GM19452 (cell line): ENCODE results near the gene SLC38A6.

Experiments used
- ATAC-seq: cut with Tn5 transposase; IDR thresholded peaks from one replicate; pipeline ENCODE4 v1.9.1; 2021; ENCODE audit not compliant: unreplicated experiment

Gene SLC38A6

DNA sequence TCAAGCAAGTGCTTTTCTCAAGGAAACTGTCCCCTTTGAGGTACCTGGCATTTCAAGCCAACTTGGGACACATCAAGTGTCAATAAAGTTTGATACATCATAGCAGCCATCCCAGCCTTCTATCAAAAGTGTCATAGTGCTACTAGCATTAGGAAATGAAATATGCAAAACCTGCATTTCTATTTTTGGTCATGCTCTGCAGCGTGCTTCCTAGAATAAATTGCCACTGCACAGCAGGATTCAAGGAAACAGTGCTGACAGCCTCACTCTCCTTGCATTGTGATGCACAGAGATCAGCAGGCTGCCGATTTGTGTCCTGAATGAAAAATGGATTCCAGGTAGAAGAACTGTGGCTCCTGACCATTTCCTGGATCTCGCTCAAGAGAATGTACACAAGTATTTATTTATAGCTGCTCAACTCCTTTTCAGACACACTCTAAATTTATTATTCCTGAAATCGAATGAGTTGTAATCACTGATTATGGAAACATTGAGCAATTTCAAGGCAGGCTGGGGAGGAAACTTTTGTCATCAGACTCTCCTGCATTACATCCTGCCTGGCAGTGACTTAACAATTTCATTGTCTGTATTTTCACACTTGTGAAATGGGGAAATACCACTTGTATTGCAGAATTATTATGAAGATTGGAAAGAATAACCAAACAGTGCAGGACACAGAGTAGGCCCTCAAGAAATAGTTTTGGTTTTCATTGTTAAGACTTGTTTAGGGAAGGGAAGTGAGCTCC lies 120.9 kb downstream of the SLC38A6 start:
- ATAC-seq: no peak
